Adipose tissue (tissue), 3 donors: ENCODE measurements around the gene LRRC8D. TPM values are rescaled to one million over a fixed set of nuclear protein-coding genes. Genes with fewer than 3 reads are reported as not detected.

ENCODE experiments used
- H3K27ac ChIP-seq: one replicate; pipeline ENCODE4 v1.5.1; 2013; ENCODE audit warnings: low read depth, low read length
- WGBS, 3 donors: extraction: QIAGEN DNeasy Blood & Tissue Kit; methylation state at CpG; one replicate each; pipeline ENCODE4 v1.1.7; 2013; 5-methylcytosine and 5-hydroxymethylcytosine counted together
- polyA plus RNA-seq, 3 donors: library from polyadenylated mRNA; stranded (reverse); fragments of 200-250 nt; gene quantifications; one replicate each; pipeline ENCODE4 v1.2.3, GENCODE V29; 2013
- donor health status: healthy with polysubstance abuse.
- donor health status: Bipolar disorder and iron deficiency.
- donor health status: healthy.

The LRRC8D gene
- polyA plus RNA-seq, 3 donors, result 2.5 to 6.3 (median 3.8) TPM

DNA sequence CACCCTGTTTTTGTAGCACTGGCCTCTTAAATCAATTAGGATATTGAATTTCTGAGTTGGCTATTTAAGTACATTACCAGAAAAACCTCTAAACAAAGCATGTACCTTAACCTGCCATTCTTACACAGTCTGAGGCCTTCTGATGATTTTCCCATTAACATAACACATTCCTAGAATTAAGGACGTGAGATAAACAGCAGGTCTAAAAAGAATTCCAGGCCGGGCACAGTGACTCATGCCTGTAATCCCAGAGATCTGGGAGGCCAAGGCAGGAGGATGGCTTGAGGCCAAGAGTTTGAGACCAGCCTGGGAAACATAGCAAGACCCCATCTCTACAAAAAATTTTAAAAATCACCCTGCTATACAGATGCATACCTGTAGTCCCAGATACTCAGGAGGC lies 18.0 kb upstream of the LRRC8D start:
- 48 to 79% (median 63%) methylated on average over 2 of the region's 2 CpGs for WGBS, 3 donors
- H3K27ac ChIP-seq, result no peak overlapping the region

DNA sequence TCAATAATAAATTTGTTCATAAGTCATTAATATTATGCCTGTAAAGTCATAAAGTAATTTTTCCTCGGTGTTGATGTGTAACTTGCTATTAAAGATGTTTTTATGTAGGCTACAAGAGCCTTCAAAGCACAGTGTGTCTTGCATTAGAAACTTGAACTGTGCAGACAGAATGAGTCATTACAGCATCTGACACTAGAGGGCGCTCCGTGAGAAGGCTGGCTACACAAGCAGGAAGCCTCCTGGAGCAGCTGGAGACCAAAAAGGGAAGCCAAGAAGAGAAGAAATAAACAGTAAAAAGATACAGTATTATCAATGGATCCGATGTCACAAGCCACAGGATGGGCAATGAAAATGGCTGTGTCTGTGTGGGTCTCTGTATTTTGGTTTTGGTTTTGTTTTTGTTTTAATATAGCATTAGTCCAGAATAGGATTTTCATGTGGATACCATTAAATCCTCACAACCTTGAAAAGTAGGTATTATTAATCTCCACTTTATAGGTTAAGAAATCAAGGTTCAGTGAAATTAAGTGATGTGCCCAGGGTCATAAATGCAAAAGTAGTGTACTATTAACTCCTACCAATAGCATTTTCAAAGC lies 16.1 kb upstream of the LRRC8D start:
- WGBS, 3 donors, result 0 to 1% (median 0%) methylated on average over 4 of the region's 4 CpGs
- no peak overlapping the region for H3K27ac ChIP-seq

DNA sequence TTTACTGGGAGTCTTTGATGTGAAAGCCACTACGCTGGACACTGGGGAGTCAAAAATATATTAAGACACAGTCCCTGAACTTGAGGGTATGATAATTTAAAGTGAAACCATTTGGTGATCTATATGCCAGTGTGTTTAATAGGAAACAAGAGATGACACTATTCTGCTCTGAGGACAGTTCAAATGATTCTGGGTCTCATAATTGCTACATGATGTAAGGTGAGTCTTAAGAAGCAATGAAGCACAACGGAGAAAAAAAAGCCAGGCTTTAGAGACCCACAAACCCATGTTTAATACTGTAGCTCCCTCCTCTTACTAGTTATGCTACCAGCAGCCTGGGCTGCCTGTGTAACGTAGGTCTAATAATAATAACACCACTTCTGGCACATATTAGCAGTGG lies 14.2 kb upstream of the LRRC8D start:
- 88 to 93% (median 88%) methylated on average over 3 of the region's 3 CpGs for WGBS, 3 donors
- no peak overlapping the region for H3K27ac ChIP-seq

DNA sequence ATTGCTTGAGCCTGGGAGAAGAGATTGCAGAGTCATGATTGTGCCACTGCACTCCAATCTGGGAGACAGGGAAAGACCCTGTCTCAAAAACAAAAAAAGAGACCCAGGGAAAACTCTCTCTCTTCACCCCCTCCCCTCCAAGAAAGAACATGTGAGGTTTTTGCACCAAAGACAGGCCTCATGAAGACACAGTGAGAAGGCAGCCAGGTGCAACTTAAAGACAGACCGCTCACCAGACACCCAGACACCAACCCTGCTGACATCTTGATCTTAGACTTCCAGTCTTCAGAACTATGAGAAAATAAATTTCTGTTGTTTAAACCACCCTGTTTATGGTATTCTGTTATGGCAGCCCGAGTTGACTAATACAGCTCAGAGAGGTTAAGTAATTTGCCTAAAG lies 13.3 kb upstream of the LRRC8D start:
- 81 to 96% (median 88%) methylated on average over 2 of the region's 2 CpGs for WGBS, 3 donors
- H3K27ac ChIP-seq, result no peak overlapping the region

DNA sequence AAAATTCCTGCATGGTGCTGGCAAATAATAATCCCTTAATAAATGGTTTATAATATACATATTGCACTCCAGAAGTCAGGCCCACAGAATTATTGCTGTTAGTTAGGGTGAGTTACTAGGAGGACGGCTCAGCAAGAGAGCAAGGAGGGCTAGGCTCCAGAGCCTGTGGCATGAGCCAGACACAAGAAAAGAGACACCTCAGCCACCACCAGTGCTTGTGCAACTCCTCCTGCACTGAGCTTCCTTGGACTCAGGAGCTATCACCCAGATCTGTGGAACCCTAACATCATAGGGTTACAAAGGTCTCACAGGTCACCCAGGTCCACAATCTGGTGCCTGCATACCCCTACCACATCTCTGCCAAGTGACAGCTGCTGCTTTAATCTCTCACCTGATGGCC lies 12.8 kb upstream of the LRRC8D start:
- WGBS, 3 donors, result 73 to 80% (median 75%) methylated on average over 1 of the region's 1 CpG
- H3K27ac ChIP-seq, result no peak overlapping the region

DNA sequence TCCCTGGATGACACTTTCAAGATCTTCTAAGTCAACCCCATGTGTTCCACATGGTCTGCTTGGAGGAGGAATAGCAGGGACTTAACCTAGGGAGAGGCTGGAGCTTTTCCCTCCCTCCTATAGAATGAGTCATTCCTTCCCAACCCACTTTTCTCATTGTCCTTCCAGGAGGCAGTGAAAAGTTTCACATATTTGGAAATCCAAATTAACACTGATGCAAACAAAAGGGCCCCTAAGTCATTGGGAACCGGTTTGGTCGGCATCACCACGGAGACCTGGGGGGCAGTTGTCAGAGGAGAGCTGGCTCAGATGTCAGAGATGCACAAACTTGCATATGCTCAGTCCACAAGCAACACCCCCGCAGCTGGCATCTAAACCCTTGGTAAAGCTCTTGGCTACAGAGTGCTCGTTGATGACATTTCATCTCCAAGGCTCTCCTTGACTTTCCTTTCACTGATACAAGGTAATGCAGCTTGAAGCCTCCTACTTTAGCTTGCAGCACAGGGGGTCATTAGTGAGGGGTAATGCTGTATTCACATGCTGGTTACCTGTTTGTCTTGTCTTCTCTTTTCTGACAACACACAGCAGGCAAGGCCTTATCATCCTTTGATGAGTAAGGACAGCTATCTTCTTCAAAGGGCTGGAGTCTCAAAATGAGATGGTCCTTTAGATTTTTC lies 12.3 kb upstream of the LRRC8D start:
- WGBS, 3 donors, result 46 to 80% (median 69%) methylated on average over 5 of the region's 5 CpGs
- no peak overlapping the region for H3K27ac ChIP-seq

DNA sequence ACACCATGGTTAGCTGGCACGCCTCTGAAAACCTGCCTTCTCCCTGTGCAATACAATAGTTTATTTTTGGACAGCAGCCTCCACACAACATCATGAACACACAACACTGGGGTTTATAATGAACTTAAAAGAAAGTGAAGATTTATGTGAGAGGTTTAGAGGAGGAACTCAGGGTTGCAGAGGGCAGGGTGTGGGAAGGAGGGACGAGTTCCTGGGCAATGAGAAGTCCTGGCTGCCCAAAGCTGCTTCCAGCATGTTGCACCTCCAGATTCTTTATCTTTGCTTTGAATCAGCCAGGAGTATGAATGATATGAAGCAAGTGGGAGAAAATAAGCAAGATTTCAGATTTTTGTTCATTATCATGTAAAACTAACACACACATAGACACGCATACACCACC lies 11.3 kb upstream of the LRRC8D start:
- WGBS, 3 donors, result 78 to 96% (median 84%) methylated on average over 3 of the region's 3 CpGs
- no peak overlapping the region for H3K27ac ChIP-seq

DNA sequence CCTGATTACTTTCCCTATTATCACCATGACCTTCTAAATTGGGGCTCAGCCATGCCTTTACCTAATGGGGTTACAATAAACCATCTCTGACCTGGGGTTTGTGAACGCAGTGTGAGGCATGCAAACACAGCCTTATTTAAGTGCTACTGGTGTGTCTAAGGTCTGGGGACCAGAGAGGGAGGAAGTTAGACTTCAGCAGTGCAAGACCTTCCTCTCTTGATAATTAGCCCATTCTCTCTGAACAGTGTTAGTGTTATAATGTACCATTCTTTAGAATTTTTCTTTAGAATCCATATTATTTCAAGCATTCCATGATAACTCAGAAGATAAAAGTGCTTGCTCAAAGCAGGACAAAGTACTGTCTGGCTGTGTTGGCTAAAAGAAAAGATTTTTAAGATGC lies 10.5 kb upstream of the LRRC8D start:
- no peak overlapping the region for H3K27ac ChIP-seq
- WGBS, 3 donors, result 50 to 64% (median 62%) methylated on average over 1 of the region's 1 CpG

DNA sequence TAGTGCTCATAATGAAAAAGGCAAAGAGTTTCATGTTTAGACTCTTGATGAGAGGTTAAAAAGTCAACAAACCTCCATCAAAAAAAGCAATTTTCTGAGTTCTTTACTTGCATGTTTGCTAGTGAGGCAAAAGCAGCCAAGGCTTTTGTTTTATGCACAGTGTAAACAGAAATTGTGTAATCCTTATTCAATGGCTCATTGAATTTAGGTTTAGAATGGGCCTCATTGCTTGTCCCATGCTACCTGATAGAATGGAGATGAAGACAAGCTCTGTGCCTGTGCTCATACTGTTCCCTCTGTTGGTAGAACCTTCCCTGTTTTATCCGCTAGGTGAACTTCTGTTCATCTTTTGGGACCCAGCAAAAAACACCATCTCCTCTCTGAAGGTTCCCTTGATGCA lies 10.0 kb upstream of the LRRC8D start:
- no peak overlapping the region for H3K27ac ChIP-seq
- 94 to 98% (median 97%) methylated on average over 1 of the region's 1 CpG for WGBS, 3 donors

DNA sequence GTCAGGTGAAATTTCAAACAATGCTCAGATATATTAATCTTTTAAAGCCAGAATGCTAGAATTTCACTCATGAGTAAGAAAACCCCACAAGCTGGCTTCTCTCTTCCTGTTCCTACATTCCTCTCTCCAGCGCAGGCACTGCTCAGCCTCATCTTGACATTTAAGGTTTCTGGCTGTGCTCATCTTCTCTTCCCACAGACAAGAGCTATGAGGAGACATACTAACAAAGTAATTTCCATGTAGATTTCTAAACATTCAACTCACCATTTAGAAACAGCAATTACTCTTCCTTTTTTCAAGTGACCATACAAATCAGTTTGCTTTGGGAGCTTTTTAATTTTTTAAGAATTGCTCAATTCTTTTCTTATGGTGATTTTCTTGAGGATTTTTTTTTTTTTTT lies 7.8 kb upstream of the LRRC8D start:
- H3K27ac ChIP-seq, result no peak overlapping the region
- 24 to 81% (median 30%) methylated on average over 1 of the region's 1 CpG for WGBS, 3 donors

DNA sequence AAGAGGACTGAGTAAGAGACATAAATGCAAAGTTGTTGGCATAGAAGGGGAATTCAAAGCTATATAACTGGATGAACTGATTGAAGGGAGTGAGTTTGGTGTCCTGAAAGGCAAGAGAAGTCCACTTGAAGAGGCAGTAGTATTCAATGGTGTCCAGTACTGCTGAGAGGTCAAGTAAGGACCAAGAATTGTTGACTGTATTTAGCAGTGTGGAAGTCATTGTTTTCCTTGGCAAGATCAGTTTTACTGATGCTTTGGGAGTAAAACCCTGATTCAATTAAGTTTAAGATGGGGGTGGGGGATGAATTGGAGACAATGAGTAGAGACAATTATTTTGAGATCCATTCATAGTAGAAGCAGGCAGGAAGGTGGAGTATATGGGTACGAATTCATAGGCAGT lies 5.8 kb upstream of the LRRC8D start:
- no peak overlapping the region for H3K27ac ChIP-seq
- 79 to 90% (median 90%) methylated on average over 1 of the region's 1 CpG for WGBS, 3 donors

DNA sequence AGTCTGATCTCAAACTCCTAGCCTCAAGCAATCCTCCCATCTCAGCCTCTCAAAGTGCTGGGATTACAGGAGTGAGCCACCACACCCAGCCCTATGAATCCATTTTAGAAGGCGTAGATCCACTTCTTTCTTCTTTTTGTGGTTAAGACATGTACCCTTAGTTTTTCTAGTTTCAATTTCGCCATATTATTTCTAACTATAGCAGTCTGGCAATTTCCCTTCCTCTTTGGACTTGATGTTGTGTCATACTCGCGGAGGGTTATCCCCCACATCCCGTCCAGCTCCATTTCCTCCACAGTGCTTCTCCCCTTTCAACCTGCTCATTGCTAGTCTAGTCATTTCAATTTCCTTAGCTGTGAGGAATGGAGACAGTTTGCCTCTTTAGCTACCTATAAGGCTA lies 5.2 kb upstream of the LRRC8D start:
- 52 to 82% (median 74%) methylated on average over 5 of the region's 5 CpGs for WGBS, 3 donors
- H3K27ac ChIP-seq, result no peak overlapping the region

DNA sequence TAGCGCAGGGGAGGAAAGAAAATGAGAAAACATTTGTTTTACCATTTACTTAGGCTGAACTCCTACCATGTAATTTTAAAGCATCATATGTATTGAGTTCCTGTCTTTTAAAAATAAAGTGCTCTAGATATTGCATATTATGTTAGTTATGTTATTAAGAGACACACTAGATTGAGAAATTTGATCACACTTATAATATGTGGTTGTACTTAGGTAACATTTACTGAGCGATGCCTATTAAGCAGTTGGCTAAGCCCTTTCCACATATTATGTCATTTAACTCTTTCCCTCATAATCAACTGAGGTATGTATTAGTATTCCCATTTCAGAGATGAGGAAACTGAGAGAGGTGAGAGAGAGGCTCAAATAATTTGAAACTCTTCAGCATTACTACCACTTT lies 4.5 kb upstream of the LRRC8D start:
- WGBS, 3 donors, result 77 to 99% (median 78%) methylated on average over 2 of the region's 2 CpGs

DNA sequence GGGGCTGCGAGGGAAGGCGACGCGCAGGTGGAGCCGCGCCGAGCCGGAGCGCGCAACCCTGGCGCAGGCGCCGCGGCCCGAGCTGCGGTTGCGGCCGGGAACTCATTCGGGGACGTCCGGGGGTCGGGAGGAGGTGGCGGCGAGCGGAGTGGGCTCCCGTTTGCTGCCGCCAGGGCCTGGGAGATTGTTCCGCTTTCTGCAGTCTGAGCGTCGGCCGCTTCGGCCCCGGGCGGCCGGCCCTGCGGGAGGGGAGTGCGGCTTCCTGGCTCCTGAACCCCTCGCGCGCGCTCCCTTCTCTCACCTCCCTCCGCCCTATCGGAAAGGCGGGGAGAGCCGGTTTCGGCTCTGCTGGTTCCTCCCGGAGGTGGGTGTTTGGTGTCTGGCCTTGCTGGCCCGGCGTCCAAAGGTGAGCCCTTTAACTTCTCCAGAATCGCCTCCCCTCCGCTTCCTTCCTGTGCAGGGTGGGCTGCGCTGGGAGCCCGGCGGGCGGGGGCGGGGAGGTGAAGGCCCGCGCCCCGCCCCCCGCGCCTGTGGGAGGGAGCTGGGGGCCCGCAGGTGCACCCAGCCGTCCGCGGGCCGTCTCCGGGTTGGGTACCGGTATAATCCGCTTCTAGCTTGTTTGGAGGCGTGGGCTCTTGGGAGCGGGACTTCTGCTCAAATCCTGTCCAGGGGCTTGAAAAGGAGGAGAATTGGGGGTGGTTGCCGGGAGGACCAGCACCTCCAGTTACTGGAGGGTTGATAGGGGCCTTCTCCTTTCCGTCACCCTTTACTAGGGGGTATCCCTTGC lies 683 bp downstream of the LRRC8D start:
- 1% methylated on average over 58 to 73 of the region's 73 CpGs for WGBS, 3 donors
- no peak overlapping the region for H3K27ac ChIP-seq

More for the DNA sequence above, 4.5 kb upstream of the LRRC8D start:
- H3K27ac ChIP-seq, result no peak overlapping the region

DNA sequence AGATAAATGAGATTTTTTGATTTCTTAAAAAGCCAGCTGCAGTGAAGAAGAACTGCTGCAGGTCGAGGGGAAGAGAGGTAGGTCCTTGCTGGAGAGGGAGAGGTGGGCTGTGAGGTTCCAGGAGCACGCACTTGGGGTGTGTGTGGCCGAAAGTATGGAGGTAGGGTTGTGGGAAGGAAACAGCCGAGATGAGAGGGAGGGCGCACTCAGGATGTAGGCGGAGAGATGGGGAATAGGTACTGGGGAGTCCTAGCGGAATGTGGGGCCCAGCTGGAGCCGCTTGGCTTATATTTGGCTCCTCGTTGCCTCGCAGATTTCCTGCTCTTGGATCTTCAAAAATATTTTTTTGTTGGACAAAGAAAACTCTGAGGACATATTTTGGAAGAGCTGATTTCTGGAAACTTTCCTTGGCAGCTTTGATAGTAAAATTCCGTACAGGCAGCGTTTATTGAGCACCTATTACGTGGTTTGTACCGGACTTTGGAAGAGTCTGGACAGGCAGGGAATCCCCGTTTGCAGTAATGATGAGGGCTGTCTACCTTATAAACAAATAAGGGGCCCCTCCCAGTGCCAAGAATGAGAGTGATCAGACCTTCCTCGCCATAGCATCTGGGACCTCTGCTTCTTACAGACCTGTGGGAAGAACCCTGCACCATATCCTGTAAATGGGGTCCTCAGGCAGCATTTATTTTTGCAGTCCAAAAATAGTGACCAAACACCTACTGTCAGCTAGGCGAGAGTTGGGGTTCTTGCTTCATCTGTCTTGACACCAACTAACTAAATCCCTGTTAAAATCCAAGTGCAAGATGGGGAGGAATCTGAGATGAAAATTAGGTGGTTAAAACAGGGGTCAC lies 1.5 kb downstream of the LRRC8D start:
- peak overlapping the region; percentile 12 for H3K27ac ChIP-seq
- 34 to 51% (median 44%) methylated on average over 17 of the region's 17 CpGs for WGBS, 3 donors

DNA sequence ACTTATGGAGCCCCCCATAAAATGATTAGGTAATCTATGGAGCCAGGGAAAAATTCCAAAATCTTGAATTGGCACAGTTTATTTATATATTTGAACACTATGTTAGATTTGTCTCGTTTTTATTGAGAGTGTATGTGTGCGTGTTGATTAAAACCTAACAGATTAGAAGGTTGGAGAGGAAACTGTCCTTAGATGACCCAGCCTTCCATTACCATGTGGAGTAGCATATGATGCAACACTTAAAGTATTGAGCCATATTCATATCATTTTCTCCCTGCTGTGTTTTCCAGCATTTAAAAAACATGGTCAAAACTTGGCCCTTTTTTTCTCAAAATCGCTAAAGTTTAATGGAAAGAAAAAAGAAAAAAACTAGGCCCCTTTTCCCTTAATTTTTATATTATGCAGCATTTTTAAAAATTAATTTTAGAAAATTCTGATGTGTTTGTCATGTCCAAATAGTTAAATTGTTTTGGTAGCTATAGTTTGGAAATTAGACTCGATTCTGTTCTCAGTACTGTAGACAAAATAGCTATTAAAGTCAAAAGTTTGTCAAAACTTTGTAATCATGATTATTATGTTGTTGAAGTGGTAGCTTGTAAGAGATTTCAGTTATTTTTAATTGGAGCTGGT lies 2.3 kb downstream of the LRRC8D start:
- peak overlapping the region; percentile 12 for H3K27ac ChIP-seq
- 36 to 38% (median 37%) methylated on average over 4 of the region's 4 CpGs for WGBS, 3 donors

DNA sequence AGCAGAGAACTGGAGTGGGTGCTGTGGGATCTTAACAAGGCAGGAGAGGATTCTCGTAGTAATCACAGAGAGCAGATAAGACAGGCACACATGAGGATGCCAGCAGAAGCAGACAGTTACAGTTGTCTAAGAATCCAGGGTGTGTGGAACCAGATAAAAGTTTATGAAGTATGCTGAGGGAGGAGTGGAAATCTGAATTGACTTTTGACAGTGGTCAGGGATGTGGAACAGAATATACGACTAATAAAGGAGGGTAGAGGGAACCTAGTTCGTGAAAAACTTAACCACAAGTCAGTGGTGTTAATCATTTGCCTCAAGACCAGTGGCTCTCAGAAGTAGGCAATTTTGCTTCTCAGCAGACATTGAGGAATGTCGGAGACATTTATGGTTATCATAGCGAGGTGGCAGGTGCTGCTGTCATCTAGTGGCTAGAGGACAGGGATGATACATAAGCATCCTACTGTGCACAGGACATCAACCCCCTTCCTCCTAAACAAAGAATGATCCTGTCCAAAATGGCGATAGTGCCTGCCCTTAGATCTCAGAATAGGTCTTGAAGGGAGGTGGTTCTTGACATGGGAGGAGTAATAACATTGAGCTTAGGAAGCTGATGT lies 3.0 kb downstream of the LRRC8D start:
- WGBS, 3 donors, result 61 to 69% (median 62%) methylated on average over 6 of the region's 6 CpGs
- H3K27ac ChIP-seq, result no peak overlapping the region

DNA sequence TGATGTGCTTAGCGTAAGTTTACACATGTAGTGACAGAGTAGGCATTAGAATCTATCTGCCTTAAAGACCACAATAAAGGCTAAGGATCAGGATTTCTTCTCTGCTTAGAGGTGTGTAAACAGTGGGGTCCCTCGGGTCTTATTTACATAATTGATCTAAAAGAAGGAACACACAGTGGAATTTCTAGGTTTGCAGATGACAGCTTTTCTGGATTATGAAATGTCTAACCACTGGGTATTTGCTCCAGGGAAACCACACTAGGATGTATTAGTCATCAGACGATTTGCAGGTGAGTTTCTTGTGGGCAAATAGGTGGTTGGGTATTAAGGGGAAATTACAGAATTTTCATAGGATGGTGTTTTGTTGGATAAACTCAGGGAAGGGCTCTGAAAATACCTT lies 5.8 kb downstream of the LRRC8D start:
- no peak overlapping the region for H3K27ac ChIP-seq
- WGBS, 3 donors, result 32 to 57% (median 41%) methylated on average over 3 of the region's 3 CpGs
